Measurements from ENCODE around the gene PHEX. TPM values are rescaled to one million over a fixed set of nuclear protein-coding genes. Genes with fewer than 3 reads are reported as not detected.

The PHEX gene
- total and polyA plus RNA-seq, 2 experiments from 2014 or later: 0.05 to 0.21 TPM

DNA sequence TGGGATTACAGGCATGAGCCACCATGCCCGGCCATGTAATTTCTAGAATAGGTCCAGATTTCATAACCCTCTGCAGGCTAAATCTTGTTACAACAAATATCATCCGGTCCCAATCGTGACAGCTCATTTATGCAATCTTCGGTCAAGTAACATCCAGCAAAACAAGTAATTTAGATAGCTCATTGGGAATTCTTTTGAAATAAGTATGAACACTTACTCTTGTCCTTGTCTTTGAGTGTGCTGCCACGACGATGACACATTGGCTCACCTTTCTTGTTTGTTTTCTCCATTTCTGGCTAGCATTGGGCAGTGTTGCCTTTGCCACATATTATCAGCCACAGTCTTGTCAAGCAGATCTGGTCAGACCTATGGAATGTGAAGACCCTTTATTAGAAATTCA lies 92.0 kb downstream of the PHEX start:
- ATAC-seq (no peak), DNase-seq (ENCODE audit: low spot score) (no peak)
- Histone ChIP-seq H4K20me1 (replicated peaks; ENCODE audit: insufficient read depth) (no peaks in the 10 kb centered on the region), H3K79me2 (replicated peaks; ENCODE audit: insufficient read depth) (no peaks in the 10 kb centered on the region), H3K27me3 (ENCODE audit: insufficient read depth) (no peaks in the 10 kb centered on the region), H3K4me3 (no peak overlapping the region), H3K4me1 (ENCODE audit: insufficient read depth) (peaks cover 9% of the 10 kb centered on the region), H3K4me2 (no peak overlapping the region), H2AFZ (no peak overlapping the region), H3K9me2 (ENCODE audit: insufficient read depth) (no peaks in the 10 kb centered on the region), H3K27ac (ENCODE audit: low read depth) (no peak overlapping the region), H3K36me3 (ENCODE audit: insufficient read depth) (no peaks in the 10 kb centered on the region), H3F3A (replicated peaks; ENCODE audit: low read depth) (no peaks in the 10 kb centered on the region)
- TF ChIP-seq JUNB (IDR thresholded peaks at IDR 0.05; ENCODE audit: unreplicated experiment) (no peak), STAT1 (IDR thresholded peaks at IDR 0.05; ENCODE audit: unreplicated experiment) (no peak)
- no peak overlapping the region for H3K4me3 Mint-ChIP-seq
- peaks cover 2% of the 10 kb centered on the region for H3K27me3 Mint-ChIP-seq (ENCODE audit: insufficient read depth, low read depth, poor library complexity)
- H3K9me3 Mint-ChIP-seq: no peaks in the 10 kb centered on the region
- H3K4me1 Mint-ChIP-seq: peaks cover 11% of the 10 kb centered on the region
- H3K36me3 Mint-ChIP-seq (ENCODE audit: low read depth): no peaks in the 10 kb centered on the region
- no peak overlapping the region for H3K27ac Mint-ChIP-seq

DNA sequence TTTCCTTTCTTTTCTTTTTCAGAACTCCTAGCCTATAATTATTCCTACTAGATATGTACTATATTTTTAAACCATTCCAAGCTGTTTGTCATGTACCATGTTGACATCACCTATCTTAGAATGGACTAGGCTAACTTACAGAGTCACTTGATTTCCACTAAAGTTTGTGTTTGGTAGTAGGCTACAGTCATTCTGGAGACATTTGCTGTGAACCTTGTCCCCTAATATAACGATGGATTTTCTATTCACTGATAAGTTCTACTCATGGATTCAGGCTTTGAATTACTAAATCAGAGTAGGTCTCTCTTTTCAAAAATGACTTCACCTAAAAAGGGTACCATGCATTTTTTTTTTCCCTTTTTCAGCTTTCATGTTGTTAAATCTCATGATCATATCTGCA lies 93.4 kb downstream of the PHEX start:
- peaks cover 18% of the 10 kb centered on the region for H3K4me1 ChIP-seq (ENCODE audit: insufficient read depth)
- H3K9me2 ChIP-seq (ENCODE audit: insufficient read depth): no peaks in the 10 kb centered on the region
- no peak for ATAC-seq
- no peaks in the 10 kb centered on the region for H3K79me2 ChIP-seq (replicated peaks; ENCODE audit: insufficient read depth)
- H3K4me2 ChIP-seq: no peak overlapping the region
- H3K27me3 ChIP-seq (ENCODE audit: insufficient read depth): no peaks in the 10 kb centered on the region
- Mint-ChIP-seq H3K27me3 (ENCODE audit: insufficient read depth, low read depth, poor library complexity) (peaks cover 2% of the 10 kb centered on the region), H3K27ac (no peak overlapping the region), H3K4me1 (peaks cover 22% of the 10 kb centered on the region), H3K4me3 (no peak overlapping the region), H3K36me3 (ENCODE audit: low read depth) (no peaks in the 10 kb centered on the region), H3K9me3 (no peaks in the 10 kb centered on the region)
- no peaks in the 10 kb centered on the region for H3K36me3 ChIP-seq (ENCODE audit: insufficient read depth)
- H3K27ac ChIP-seq (ENCODE audit: low read depth): no peak overlapping the region
- no peak for DNase-seq (ENCODE audit: low spot score)
- H3F3A ChIP-seq (replicated peaks; ENCODE audit: low read depth): no peaks in the 10 kb centered on the region
- H2AFZ ChIP-seq: no peak overlapping the region
- TF ChIP-seq EZH2phosphoT487 (IDR thresholded peaks at IDR 0.05; ENCODE audit: unreplicated experiment) (no peak), ZNF114 (CRISPR knock-in tag; IDR thresholded peaks at IDR 0.05) (no peak), NANOG (IDR thresholded peaks at IDR 0.05; ENCODE audit: borderline replicate concordance) (no peak), POLR2AphosphoS5 (IDR thresholded peaks at IDR 0.05; ENCODE audit: low read depth) (no peak), CREB1 (CRISPR knock-in tag; IDR thresholded peaks at IDR 0.05; ENCODE audit: low read depth) (no peak), STAT1 (IDR thresholded peaks at IDR 0.05; ENCODE audit: unreplicated experiment) (no peak), EZH2 (IDR thresholded peaks at IDR 0.05; ENCODE audit: low read depth, unreplicated experiment) (no peak)
- TF ChIP-seq, protein P1, sequence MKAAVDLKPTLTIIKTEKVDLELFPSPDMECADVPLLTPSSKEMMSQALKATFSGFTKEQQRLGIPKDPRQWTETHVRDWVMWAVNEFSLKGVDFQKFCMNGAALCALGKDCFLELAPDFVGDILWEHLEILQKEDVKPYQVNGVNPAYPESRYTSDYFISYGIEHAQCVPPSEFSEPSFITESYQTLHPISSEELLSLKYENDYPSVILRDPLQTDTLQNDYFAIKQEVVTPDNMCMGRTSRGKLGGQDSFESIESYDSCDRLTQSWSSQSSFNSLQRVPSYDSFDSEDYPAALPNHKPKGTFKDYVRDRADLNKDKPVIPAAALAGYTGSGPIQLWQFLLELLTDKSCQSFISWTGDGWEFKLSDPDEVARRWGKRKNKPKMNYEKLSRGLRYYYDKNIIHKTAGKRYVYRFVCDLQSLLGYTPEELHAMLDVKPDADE (IDR thresholded peaks at IDR 0.05): no peak
- TF ChIP-seq, protein P2, sequence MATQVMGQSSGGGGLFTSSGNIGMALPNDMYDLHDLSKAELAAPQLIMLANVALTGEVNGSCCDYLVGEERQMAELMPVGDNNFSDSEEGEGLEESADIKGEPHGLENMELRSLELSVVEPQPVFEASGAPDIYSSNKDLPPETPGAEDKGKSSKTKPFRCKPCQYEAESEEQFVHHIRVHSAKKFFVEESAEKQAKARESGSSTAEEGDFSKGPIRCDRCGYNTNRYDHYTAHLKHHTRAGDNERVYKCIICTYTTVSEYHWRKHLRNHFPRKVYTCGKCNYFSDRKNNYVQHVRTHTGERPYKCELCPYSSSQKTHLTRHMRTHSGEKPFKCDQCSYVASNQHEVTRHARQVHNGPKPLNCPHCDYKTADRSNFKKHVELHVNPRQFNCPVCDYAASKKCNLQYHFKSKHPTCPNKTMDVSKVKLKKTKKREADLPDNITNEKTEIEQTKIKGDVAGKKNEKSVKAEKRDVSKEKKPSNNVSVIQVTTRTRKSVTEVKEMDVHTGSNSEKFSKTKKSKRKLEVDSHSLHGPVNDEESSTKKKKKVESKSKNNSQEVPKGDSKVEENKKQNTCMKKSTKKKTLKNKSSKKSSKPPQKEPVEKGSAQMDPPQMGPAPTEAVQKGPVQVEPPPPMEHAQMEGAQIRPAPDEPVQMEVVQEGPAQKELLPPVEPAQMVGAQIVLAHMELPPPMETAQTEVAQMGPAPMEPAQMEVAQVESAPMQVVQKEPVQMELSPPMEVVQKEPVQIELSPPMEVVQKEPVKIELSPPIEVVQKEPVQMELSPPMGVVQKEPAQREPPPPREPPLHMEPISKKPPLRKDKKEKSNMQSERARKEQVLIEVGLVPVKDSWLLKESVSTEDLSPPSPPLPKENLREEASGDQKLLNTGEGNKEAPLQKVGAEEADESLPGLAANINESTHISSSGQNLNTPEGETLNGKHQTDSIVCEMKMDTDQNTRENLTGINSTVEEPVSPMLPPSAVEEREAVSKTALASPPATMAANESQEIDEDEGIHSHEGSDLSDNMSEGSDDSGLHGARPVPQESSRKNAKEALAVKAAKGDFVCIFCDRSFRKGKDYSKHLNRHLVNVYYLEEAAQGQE (IDR thresholded peaks at IDR 0.05; ENCODE audit: unreplicated experiment): no peak
- H4K20me1 ChIP-seq (replicated peaks; ENCODE audit: insufficient read depth): no peaks in the 10 kb centered on the region
- H3K4me3 ChIP-seq: no peak overlapping the region
